Astrocyte of the cerebellum (primary cell): ENCODE measurements around the gene TMEM47.

Source experiments
- DNase-seq: peaks from one replicate; pipeline ENCODE4 v3.0.0-alpha.2; 2011; ENCODE audit warnings: low read depth
- H3K4me3 ChIP-seq: 2 replicates; pipeline ENCODE4 v1.5.1; 2011; ENCODE audit warnings: mild to moderate bottlenecking, low read depth, low read length, moderate library complexity
- CTCF ChIP-seq: IDR thresholded peaks from 2 replicates; pipeline ENCODE4 v1.5.1; 2012; ENCODE audit warnings: low read length, low read depth, moderate library complexity, mild to moderate bottlenecking; ENCODE audit errors: missing control alignments
- in situ Hi-C: cut with HindIII; loops from 2 replicates; pipeline ENCODE4 v1.10.0; 2017; ENCODE audit warnings: low sequenced_read_pairs

The TMEM47 gene

GRCh38 chrX:34578237-34578636 is 78.8 kb downstream of the TMEM47 start:
- peak; percentile 11 for TF ChIP-seq CTCF
- in situ Hi-C loops, result no loop called here
- peak; percentile 42 for DNase-seq
- H3K4me3 ChIP-seq, result no peak overlapping the region
